ENCODE results near the gene HDAC7.
A peak's percentile ranks its signal among the peaks of the same experiment; 100 is the strongest.

Gene HDAC7

GRCh38 chr12:47762850-47763465 lies 56.7 kb downstream of the HDAC7 start:
- no peak for DNase-seq (ENCODE audit: low spot score)

- peak; percentile 92 for DNase-seq (ENCODE audit: low spot score)
These were observed 60.6 kb downstream of the HDAC7 start, which contains the start of gene RAPGEF3 for GRCh38 chr12:47758834-47759690. TSS of gene RAPGEF3 (minus strand) at chr12:47758880. CDS start at chr12:47758556, 324 bp downstream.

- DNase-seq (ENCODE audit: low spot score) = no peak
These were observed 61.2 kb downstream of the HDAC7 start for GRCh38 chr12:47758584-47758833.

- no peak for DNase-seq (ENCODE audit: low spot score)
These were observed 61.7 kb downstream of the HDAC7 start for GRCh38 chr12:47757840-47758583.

- DNase-seq (ENCODE audit: low spot score) = no peak
These were observed 62.3 kb downstream of the HDAC7 start for GRCh38 chr12:47757364-47757839.

- DNase-seq (ENCODE audit: low spot score) = no peak
These were observed 63.8 kb downstream of the HDAC7 start for GRCh38 chr12:47755655-47756562.

- DNase-seq (ENCODE audit: low spot score) = no peak
These were observed 64.8 kb downstream of the HDAC7 start for GRCh38 chr12:47754881-47755280.

- DNase-seq (ENCODE audit: low spot score) = no peak
These were observed 65.6 kb downstream of the HDAC7 start for GRCh38 chr12:47754126-47754525.

GRCh38 chr12:47753021-47754001 lies 66.4 kb downstream of the HDAC7 start:
- DNase-seq (ENCODE audit: low spot score) = peak; percentile 87

GRCh38 chr12:47752552-47752951 lies 67.2 kb downstream of the HDAC7 start:
- DNase-seq (ENCODE audit: low spot score) = no peak

- no peak for DNase-seq (ENCODE audit: low spot score)
These were observed 67.6 kb downstream of the HDAC7 start for GRCh38 chr12:47752121-47752520.

- DNase-seq (ENCODE audit: low spot score) = no peak
These were observed 68.1 kb downstream of the HDAC7 start for GRCh38 chr12:47751561-47751960.

- no peak for DNase-seq (ENCODE audit: low spot score)
These were observed 68.7 kb downstream of the HDAC7 start for GRCh38 chr12:47750916-47751470.

GRCh38 chr12:47750229-47750798 lies 69.4 kb downstream of the HDAC7 start:
- DNase-seq (ENCODE audit: low spot score) = no peak

GRCh38 chr12:47748899-47749298 lies 70.8 kb downstream of the HDAC7 start:
- no peak for DNase-seq (ENCODE audit: low spot score)

GRCh38 chr12:47748507-47748828 lies 71.2 kb downstream of the HDAC7 start:
- no peak for DNase-seq (ENCODE audit: low spot score)

- DNase-seq (ENCODE audit: low spot score) = no peak
These were observed 71.9 kb downstream of the HDAC7 start for GRCh38 chr12:47747596-47748506.

GRCh38 chr12:47747126-47747525 lies 72.6 kb downstream of the HDAC7 start:
- no peak for DNase-seq (ENCODE audit: low spot score)

GRCh38 chr12:47746523-47746922 lies 73.2 kb downstream of the HDAC7 start:
- no peak for DNase-seq (ENCODE audit: low spot score)
